Measurements from ENCODE around the gene CLTB. TPM values are rescaled to one million over a fixed set of nuclear protein-coding genes. Genes with fewer than 3 reads are reported as not detected.

CLTB gene
- total and polyA plus RNA-seq, 8 donors = 41.0 to 128 (median 51.9) TPM

GRCh38 chr5:176383248-176383905 is 33.0 kb downstream of the CLTB start:
- TF ChIP-seq CTCF (IDR thresholded peaks at IDR 0.05) = no peak
- H3K4me1 ChIP-seq = peaks cover 10 to 30% of the 10 kb centered on the region in 2 donors
- H3K27ac ChIP-seq = no peak overlapping the region
- peaks cover 0 to 51% of the 10 kb centered on the region in 2 donors for H3K36me3 ChIP-seq
- intact Hi-C loops (cut with DNase I) = no loop called here
- H3K9me3 ChIP-seq = no peaks in the 10 kb centered on the region
- no peak for ATAC-seq
- H3K4me3 ChIP-seq = no peak overlapping the region
- no peak for DNase-seq
- no peaks in the 10 kb centered on the region for H3K27me3 ChIP-seq

- no peak for ATAC-seq
- H3K4me3 ChIP-seq = no peak overlapping the region
- DNase-seq = no peak
- intact Hi-C loops (cut with DNase I) = no loop called here
- H3K27ac ChIP-seq = no peak overlapping the region
- H3K4me1 ChIP-seq = peaks cover 9 to 24% of the 10 kb centered on the region in 2 donors
- H3K36me3 ChIP-seq = peaks cover 0 to 51% of the 10 kb centered on the region in 2 donors
- TF ChIP-seq CTCF (IDR thresholded peaks at IDR 0.05) = no peak
- H3K9me3 ChIP-seq = no peaks in the 10 kb centered on the region
- H3K27me3 ChIP-seq = no peaks in the 10 kb centered on the region
These were observed 33.6 kb downstream of the CLTB start for GRCh38 chr5:176382721-176383120.

- Histone ChIP-seq H3K27ac (no peak overlapping the region), H3K27me3 (no peaks in the 10 kb centered on the region), H3K4me1 (peaks cover 2 to 16% of the 10 kb centered on the region in 2 donors), H3K4me3 (no peak overlapping the region), H3K9me3 (no peaks in the 10 kb centered on the region), H3K36me3 (peaks cover 0 to 51% of the 10 kb centered on the region in 2 donors)
- ATAC-seq (no peak), DNase-seq (no peak)
- intact Hi-C loops (cut with DNase I) = no loop called here
- no peak for TF ChIP-seq CTCF (IDR thresholded peaks at IDR 0.05)
These were observed 34.4 kb downstream of the CLTB start for GRCh38 chr5:176381979-176382378.

GRCh38 chr5:176381423-176381822 is 34.9 kb downstream of the CLTB start:
- H3K27me3 ChIP-seq = no peaks in the 10 kb centered on the region
- no peak for TF ChIP-seq CTCF (IDR thresholded peaks at IDR 0.05)
- H3K36me3 ChIP-seq = peaks cover 0 to 51% of the 10 kb centered on the region in 2 donors
- no peak for DNase-seq
- no peaks in the 10 kb centered on the region for H3K9me3 ChIP-seq
- intact Hi-C loops (cut with DNase I) = no loop called here
- peaks cover 0 to 11% of the 10 kb centered on the region in 2 donors for H3K4me1 ChIP-seq
- no peak overlapping the region for H3K4me3 ChIP-seq
- H3K27ac ChIP-seq = no peak overlapping the region
- ATAC-seq = no peak

GRCh38 chr5:176379881-176380280 is 36.5 kb downstream of the CLTB start:
- H3K4me1 ChIP-seq = no peaks in the 10 kb centered on the region
- no peaks in the 10 kb centered on the region for H3K27me3 ChIP-seq
- H3K9me3 ChIP-seq = no peaks in the 10 kb centered on the region
- H3K27ac ChIP-seq = no peak overlapping the region
- H3K36me3 ChIP-seq = peaks cover 0 to 40% of the 10 kb centered on the region in 2 donors
- no peak overlapping the region for H3K4me3 ChIP-seq
- DNase-seq (no peak), ATAC-seq (no peak)
- intact Hi-C loops (cut with DNase I) = no loop called here
- TF ChIP-seq CTCF (IDR thresholded peaks at IDR 0.05) = no peak
